HG02938 (cell line): ENCODE measurements around the gene FOXO1.

Source experiments
- ATAC-seq: cut with Tn5 transposase; IDR thresholded peaks from one replicate; pipeline ENCODE4 v1.9.1; 2021; ENCODE audit warnings: mild to moderate bottlenecking, moderate library complexity; ENCODE audit not compliant: unreplicated experiment

FOXO1 gene

DNA sequence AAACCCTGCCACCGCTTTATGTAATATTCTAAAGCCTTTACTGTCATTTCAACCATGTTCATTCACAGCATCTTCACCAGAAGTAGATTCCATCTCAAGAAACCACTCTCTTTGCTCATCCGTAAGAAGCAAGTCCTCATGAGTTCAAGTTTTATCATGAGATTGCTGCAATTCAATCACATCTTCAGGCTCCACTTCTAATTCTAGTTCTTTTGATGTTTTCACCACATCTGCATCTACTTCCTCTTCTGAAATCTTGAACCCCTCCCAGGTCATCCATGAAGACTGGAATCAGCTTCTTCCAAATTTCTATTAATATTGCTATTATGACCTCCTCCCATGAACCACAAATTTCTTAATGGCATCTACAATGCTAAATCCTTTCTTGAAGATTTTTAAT is 83.9 kb downstream of the FOXO1 start:
- ATAC-seq: no peak

DNA sequence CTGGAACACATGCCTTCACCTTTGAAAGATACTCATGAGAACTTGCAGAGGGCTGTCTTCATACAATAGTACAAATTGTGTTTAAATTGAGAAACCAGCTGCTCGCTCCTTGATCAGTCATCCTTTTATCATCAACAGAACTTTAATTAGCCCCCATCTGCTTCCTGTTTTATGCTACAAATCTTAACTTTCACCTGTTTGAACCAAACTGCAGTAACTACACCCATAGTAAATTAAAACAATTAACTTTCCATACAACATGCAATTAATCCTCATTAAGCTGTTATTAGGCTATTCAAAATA is 85.2 kb downstream of the FOXO1 start:
- no peak for ATAC-seq

DNA sequence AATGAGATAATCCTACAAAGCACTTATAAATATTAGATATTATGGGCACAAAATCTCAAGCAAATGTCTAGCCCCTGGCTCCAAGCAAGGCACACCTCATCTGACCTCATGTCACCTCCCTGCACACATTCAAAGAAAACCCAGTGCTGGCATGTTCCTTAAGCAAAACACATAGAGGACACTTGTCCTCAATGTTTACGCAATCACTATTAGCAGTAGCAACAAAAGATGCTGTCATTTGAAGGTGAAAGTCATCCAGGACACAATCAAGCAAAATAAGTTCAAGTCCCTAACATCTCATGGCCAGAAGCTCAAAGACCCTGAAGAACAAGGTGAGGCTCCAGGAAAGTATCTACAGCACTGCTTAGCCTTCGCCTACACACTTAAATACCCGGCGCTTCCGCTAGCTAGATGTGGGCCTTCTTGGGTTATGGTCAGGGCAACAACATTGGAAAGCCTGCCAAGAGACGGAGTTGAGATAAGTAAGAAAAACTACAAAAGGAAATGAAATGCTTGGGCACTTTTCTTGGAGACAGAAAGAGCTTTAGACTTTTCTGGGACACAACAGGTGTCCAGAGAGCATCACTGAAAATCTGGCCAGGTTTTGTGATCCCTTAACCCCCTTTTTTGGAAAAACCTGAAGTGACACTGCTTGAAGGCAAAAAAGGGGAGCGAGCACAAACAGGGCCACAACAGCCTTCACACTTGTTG is 85.7 kb downstream of the FOXO1 start:
- no peak for ATAC-seq

DNA sequence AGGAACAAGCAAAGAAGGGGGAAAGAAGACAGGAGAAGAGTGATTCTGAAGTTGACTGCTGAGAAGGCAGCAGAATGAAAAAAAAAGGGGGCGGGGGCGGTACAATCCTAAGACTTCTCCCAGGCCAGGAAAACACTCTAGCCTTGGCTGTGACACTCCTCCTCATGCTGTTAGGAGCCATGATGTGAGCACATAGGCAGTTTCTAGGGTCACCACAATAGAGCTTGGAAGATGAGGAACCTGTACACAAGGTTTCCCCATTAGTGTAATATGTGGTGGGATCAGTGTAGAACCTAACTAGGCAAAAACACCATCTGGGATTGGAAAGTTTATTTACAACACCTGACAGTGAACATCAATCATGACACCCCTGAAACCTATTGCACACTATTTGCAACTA is 86.9 kb downstream of the FOXO1 start:
- ATAC-seq: no peak

DNA sequence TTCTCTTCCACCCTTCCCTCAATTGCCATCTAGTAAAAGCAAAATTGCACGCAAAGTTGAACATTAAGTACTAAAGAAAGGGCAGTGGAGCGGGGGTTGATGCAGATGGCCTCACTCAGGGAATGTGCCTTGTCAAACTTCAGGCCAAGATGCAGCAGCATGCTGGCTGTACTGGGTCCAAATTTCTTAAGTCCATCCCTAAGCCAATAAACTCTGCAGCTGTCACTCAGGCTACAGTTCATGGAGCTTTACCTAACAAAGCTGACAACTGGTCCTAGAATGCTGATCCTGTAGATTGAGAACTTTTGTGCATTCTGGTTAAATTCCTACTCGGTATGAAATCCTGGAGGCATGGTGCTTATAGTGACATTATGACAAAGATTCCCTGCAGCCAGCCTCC is 88.4 kb downstream of the FOXO1 start:
- ATAC-seq: no peak

DNA sequence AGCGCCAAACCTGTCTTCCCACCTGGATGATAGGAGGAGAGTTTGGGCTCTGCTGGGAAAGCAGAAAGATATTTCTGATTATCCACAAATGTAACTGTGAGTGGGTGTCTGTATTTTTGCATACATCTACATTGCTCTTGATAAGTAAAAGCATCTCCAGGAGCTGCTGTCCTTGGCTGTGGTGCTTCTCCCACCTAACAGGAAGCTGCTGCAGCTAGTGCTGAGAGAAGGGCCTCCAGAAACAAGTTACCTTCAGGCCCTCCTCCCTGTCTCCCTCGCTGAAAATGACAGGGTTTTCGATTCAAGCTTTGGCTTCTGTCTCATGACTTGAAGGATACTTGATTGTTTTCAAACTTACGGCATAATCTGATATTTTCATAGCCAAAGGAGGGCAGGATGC is 90.1 kb downstream of the FOXO1 start:
- no peak for ATAC-seq

DNA sequence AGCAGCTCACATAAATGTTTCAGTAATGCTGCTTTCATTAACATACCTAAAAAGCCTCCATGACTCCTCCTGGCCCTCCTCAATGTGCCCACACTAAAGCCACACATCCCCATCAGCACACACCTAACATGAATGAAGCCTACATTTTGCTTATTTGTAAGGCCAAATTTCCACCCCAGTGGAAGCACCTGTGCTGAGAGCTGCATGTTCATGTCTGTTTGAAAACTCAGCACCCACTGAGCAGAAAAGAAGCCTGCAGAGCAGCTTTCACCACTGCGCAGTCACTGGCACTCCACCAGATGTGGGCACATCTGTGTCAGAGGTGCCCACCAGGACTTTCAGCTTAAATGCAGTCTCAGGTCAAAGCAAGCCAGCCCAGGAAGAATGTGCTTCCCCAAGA is 93.5 kb downstream of the FOXO1 start:
- no peak for ATAC-seq

DNA sequence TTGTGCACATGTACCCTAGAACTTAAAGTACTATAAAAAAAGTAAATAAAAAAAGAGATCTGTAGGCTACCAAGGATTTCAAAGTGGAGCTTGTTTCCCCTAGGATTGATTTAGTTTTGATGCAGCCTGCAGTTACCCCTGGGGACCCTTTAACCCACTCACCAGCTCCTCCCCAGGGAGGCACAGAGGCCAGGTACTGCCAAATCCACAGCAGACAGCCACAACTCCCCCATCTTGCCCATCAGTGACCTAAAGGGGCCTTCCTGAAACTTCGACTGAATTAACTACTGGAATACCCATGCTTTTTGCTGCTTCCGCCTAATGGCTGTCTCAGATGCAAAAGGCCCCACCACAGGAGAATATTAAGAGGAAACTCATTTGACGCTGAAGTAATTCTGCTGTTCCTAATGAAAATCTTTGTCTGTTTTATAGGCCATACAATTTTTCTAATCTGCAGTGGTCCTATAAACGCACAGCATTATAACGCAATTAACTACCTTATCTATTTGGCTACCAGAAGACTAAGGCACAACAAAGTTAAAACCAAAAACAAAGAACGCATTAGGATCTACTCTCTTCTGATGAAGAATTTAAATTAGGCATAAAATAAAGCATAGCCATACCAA is 95.0 kb downstream of the FOXO1 start:
- ATAC-seq: no peak

DNA sequence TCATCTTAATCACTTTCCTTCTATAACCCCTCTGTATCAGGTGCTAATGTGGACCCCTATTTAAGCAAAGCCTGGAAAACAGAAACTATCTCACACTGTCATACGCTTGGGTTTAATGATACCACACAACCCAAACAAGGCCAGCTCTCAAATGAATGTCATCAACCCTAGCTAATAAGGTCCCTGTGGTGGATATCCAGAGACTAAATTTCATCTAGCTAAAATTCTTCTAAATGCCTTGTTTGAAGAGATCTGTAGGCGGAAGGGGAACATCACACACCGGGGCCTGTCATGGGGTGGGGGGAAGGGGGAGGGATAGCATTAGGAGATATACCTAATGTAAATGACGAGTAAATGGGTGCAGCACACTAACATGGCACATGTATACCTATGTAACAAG is 95.5 kb downstream of the FOXO1 start:
- no peak for ATAC-seq

DNA sequence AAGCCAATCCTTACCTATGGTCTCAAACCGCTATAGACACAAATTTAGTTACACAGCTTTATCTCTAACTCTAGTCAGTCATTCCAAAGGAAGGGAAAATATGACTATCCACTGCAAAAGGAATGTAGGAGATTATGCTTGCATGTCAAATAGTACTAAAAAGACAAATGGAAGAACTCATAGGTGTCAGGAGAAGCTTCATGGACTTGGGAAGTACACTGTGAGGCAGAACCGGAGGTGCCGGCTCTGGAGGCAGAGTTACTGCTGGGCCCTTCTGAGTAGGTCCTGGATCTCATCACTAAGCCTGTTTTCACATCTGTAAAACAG is 97.5 kb downstream of the FOXO1 start:
- no peak for ATAC-seq

DNA sequence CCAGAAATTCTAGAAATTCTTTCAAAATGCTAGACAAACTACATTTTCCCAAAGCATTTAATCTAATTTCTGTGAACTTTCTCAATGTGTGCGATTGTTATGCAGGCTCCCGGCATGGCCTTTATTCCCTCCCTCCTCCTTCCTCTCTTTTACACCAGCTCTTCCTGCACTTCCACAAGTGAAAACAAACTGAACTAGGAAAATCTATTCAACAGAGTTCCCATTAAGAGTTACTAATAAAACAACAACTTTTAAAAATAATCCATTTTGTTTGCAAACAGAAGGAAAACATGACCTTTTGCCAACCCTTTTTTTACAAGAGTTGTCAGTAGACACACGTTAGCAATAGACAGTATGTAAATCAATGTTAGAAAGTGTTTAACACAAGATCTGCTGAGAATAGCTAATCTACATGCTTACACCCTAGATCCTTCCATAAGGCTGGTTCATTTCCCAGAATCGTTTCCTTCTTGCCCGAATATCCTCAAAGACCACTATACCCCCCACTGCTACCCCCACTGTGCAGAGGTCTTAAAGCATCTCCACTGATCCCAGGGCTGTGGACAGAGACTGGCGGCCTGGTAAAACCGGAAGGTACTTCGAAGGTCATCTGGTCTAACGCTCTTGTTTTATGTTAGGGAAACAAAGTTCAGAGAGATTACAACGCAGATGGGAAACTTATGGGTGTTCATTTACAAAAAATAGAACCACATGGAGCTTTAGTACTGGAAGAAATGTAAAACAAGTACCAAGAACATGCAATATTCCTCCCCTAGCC is 98.0 kb downstream of the FOXO1 start:
- no peak for ATAC-seq

DNA sequence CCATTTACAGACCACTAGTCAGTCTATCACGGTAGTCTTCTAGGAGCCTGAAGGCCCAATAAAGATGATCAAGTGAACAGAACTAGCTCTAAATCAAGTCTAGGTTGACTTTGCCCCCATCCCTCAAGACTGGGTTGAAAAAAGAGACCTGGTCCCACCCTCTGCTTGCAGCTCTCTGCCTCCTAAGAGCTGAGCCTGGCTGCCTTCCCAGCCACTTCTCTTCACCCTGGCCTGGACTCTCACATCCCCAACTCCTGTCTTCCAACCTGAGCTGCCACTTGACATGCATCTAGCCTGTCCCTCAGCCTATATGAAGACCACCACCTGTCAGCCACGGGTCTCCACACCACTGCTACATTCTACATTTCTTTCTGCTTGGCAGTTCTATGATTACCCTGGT is 99.6 kb downstream of the FOXO1 start:
- no peak for ATAC-seq

DNA sequence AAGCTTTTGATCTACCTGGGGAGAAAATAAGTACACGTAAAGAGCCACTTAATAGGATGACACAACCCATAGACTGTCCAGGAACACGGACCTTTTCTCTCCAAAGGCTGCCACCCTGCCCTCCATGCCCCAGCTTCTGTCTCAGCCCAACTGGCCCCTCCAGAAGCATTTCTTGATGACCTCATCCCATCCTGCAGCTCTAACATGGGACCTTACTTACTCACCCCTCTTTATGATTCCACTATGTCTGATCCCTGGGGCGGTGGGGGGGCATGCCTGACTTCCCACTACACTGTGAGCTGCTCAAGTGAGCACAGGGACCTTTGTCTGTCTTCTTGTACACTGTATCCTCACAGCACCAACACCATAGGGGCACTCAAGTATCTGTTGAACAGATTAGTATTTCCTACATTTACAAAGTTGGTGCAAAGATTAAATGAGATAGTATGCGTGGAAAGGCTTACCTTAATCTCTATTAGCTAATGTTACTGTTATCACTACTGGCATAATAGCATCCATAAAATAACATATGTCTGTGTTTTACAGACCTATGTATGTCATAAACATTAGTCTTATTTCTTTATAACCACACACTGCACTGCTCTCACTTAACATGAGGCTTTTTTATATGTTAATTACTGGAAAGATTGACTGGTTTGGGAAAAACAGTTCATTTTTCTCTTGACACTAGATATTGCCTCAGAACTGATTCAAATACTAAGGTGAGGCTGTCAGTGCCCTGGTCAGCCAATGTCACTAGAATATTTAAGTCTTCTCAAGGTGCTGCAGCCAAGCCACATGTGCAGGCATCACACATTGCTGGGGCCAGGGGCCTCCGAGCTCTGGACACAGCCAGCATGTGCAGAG is 100.9 kb downstream of the FOXO1 start:
- ATAC-seq: no peak

DNA sequence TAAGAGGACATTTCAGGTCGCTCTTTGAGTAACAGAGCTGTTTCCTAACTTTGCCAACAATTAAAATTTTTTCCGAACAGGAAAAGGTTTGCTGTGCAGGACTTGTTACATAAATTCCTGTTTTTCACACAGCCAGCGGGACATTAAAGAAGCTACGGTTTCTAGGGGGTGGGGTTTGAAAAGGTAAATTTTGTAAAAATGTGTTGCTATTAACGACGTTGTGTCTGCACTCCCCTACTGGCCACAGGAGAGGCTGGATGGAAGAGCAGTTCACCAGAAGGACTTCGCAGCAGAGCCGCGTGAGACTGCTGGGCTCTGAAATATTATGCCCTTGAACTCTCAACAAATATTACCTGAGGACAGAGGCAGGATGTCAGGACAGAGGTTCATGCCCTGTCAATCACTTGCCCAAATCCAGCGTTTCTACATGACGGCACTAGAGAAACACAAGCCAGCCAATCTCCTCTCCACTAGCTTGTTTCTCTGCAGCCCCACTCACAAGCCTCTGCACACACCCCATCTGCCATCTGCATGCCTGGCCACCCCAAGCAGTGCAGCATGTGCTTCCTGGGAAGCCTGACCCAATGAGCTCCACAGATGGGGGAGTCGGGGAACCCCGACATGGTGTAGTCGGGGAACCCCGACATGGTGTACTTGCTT is 102.0 kb downstream of the FOXO1 start:
- ATAC-seq: peak; percentile 34

DNA sequence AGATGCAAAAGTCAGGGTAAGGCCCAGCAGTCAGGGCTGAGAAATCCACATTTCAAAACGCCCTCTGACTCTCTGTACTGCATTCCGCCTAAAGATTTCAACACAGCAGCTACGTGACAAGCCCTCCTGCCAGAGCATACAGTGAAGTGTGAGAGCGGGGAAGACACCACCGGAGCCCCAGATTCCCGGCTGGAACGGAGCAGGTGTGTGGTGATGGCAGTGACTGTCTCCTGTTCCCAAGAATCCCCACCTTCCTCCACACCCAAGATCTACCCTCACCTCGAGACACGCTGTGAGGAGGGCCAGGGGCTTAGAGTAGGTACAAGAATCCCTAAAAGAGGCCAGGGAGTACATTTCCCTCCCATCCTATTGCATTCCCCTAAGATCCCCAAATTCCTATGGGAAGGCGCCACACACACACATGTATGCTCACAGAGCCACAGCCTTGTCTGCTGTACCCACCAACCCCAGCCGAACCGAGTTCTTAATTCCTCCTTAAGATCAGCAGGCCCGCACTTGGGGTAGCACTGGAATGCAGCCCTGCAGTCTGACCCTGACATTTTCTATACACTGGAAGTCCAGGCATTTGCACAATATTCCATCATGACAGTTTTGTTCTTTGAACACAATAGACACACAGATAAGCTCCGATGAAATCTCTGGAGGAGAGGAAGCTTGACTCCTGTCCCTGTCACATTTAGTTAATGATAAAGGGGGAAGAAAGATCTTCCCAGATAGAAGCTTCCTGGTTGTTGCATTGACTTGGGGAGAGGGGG is 102.9 kb downstream of the FOXO1 start:
- no peak for ATAC-seq

DNA sequence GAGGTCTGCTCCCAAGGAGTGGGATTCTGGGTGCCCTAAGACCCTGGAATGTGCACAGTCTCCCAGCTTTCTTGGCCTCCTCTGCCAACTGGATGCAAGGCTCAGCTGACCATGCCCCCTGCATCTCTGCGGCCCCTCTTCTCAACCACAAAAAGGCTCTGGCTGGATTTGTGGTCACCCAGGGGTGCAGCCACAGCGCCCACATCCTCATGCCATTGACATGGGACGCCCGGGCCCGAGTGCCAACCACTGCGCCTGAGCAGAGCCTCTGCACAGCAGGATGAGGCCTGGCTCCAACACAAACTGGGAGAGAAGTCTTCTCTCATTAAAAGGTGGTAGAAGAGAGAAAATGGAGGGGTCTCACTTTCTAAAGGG is 103.5 kb downstream of the FOXO1 start:
- no peak for ATAC-seq

DNA sequence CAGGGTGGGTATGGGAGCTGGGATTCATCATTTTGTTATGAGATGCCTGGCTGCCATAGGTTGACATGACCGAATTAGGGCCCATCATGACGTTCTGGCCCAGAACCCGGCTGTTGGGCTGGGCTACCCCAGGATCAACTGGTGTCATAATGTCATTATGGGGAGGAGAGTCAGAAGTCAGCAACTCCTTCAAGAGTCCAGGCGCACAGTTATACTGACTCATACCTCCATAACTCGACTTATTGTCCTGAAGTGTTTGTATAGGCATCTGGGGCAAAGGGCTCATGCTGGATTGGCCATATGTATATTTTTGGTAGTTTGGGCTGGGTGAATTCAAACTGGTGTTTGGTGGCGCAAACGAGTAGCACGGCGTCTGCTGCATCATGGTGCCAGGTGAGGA is 106.5 kb downstream of the FOXO1 start:
- ATAC-seq: no peak

DNA sequence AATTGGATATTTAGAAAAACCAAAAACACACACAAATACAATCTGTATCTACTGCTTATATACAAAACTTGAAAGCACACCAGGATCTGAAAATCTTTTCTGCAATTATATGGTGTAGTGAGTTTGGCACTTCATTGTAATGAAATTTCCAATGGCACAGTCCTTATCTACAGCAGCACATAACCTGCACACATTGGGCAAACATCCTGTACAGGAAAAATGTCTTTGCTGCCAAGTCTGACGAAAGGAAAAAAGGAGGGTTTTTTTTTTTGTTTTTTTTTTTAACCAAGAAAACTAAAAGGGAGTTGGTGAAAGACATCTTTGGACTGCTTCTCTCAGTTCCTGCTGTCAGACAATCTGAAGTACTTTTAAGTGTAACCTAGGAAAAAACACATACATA is 107.8 kb downstream of the FOXO1 start:
- ATAC-seq: no peak

DNA sequence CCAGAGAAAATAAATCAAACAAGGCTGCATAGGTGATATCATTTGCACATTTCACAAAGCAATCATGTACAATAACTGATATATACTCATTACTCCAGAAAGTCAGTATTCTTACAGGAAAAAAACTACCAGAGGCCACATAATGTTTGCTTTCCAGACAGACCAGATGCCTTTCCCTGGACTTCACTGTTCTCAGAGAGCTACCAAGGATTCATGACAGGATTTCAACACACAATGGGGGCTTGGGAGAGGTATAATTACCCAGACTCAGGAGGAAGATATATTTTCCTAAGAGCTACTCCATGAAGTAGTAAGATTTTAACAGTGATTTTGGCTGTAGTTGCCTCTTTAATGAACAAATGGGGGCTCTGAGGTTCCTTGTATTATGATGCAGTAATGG is 110.0 kb downstream of the FOXO1 start:
- no peak for ATAC-seq

DNA sequence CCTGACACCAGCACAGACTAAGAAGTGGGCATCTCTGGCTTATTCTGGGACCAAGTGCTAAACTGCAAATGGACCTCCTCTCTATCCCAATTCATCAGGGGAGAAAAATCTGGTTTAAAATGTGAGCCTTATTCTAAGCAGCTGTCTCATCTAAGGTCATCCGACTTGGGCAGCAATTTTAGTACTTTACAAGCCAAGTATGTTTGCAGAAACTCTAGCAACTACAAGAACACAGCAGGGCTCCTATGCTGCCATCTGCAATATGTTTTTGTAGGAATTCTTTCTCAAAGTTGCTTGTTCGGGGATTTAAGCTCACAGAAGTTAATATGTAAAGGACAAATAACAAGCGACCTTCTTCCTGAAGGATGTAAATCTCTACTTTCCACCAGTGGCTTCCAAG is 113.1 kb downstream of the FOXO1 start:
- ATAC-seq: no peak
